Measurements from ENCODE around the gene DGKB.

Gene DGKB

DNA sequence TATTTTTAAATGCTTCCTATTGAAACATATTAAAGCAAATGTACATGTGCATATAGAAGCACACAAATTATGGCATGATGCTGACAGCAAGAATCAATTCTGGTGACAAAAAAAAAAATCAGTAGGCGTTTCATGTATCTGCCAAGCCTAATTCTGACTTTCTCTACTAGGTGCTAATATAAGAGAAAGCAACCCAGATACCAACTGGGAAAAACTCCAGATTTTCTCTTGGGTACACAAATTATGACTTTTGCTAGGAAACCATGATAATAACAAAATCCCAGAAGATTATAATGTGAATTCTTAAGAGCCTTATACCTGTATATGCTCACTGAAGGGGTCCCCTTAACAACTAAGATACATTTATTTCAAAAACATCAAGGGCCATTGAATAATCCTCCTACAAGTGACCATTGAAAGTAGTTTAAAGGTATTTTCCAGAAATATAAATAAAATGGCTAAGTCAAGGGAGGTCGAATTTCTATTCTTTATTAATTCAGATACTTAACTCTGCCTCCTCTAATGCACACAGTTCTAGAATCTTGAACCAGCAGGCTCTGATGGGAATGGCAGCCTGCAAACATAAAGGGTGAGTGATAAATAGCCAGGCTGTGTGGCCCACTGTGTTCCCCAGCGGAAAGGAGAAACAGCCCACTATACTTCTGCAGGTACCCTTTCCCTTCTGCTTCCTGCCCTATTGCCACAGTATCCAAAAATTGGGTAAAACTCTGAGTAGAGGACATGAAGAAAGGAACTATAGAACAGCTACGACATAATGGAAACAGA is 84.5 kb downstream of the DGKB start:
- no peak for DNase-seq

DNA sequence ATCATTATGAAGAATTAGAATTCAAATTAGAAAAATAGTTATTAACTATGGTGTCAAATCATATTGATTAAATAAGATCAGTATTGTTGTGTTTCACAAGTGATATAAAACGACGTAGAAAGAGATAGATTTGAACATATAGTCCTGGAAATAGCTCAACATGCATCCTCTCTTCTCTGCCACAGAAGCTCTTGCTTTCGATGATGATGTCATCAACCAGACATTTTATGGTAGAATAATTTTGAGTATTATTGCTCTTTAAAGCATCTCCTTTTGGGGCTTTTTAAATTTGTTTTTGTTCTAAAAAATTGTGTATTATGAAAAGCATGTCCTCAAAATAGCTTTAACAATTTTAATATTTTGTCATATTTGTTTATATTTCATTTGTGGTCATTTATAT is 95.0 kb downstream of the DGKB start:
- DNase-seq, result no peak

DNA sequence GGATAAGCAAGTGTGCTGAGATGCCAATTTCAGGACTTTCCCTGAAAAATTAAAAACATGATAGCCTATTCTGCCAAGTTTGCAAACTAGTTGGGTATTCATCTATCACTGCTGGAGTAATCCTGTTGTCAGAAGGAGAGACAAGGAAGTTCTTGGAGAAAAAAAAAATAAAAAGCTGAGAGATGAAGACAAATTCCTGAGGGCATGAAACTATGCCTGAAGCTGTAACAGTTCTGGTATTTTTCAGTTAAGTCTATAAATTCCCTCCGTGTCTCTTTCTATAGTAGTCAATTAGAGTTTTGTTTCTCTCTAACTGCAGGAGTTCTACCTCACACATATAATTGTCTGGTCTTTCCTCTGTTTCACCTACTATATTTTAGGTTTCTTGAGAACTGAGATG is 95.7 kb downstream of the DGKB start:
- no peak for DNase-seq

DNA sequence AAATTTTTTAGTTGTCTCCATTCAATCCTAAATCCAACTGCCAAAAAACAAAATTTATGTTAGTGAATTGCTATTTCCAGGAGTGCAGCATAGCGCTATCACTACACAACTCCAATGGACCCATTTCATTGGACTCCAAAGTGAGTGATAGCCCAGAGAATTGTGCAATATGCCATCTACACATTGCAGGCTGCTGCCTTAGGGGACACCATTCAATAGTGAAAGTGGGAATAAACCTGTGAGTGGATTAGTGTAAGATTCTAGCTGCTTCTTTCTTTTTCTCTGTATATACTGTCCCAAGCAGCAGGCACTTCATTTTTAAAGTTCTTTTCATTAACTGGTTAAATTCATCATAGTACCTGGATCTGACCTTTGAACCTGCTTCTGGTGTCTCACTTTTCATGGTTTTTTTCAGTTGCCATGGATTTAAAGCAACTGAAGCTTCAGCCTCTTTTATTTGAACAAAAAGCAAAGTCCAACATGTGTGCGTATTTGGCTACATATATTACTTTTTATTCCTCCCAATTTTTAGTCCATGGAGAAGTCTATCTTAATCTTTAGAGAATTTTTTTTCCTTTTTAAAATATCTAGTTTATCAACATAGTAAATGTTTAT is 97.3 kb downstream of the DGKB start:
- no peak for DNase-seq

DNA sequence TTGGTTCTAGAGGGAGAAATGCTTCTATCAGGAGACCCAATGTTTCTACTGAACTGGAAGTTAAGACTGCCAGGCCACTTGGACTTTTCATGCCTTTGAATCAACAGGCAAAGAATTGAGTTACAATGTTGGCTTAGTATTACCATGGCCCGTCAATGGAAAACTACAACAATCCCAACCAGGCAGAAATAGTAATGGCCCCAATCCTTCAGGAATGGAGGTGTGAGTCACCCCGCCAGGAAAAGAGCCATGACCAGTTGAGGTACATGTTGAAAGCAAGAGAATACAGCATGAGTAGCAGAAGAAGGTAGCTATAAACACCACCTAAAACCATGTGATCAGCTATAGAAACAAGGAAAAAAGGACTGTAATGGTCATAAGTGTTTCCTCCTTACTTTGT is 101.9 kb downstream of the DGKB start:
- DNase-seq, result no peak

DNA sequence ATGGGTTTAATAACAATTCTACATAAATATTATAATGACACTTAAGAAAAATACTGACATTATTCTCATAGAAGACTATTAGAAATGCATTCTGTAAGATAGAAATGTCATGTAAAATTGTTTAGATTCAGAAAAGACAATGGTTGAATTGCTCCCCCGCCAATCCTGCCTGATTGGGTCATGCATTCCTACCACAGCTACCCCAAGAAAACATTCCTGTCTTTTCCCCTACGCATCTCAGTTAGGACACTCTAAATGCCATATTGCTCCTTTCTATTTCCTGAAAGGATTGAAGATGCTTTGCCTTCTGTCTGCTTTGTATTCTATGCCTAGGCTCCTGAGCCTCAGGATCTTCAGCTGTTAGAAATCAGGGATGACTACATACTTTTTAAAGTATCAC is 109.4 kb downstream of the DGKB start:
- no peak for DNase-seq

DNA sequence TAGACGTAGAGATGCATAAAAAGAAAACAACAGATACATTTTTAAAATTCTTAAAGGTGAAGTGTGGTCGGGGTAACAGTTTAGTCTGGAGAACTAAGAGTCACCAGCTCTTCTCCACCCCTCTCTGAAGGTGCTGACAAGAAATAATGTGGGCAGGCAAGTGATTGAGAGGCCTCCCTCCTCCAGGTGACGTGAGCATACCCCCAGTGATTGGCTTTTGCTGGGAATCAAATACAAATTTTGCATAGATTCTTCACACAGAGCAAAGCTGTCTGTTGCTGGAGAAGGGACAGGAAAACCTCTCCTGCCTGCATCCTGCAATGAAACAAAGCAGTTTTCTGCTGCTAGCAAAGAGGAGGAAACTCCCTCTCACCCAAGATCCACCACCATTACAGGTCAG is 115.0 kb downstream of the DGKB start:
- DNase-seq, result no peak

DNA sequence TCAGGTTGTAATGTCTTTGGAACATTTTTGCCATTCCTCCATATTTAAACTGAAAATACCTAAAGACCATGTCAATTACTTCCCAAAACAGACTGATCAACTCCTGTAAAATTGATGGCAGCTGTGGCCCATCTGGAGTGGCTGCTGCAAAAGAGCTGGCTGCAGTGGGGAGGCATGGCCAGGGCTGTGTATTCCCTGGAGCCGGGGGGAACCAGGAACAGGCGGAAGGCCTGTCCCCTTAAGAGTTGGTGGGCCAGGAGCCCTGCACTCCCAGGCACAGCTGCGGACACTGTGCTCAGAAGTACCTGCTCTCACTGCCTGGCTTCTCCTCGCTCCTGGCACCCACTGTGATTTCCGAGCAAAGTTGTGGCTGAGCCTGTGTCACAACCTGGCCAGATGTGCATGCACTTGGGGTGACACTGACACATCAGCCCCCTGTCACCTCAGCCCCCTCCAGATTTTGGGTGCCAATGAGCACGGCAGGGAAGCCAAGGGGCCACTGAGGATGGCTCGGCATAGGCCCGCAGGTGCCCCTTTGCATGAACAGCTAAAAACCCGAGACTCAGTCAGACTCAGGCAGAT is 116.1 kb downstream of the DGKB start:
- no peak for DNase-seq

DNA sequence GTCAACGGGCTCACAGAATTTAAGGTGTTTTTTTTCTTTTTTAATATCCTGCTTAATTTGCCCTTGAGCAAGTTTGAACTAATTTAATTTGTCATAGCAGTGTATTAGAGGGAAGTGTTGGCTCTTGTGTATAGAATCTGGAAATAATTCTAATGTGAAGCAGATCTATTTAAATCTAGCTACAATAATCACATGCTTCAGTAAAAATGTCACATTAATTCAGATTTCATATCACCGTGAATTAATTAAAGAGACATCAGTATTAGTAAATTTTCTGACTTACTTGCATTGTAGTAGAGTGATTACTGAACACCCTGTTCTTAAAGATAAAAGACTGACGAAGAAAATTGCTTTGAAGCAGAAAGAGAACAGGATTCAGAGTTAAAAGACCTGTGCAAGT is 124.7 kb downstream of the DGKB start:
- DNase-seq, result no peak

DNA sequence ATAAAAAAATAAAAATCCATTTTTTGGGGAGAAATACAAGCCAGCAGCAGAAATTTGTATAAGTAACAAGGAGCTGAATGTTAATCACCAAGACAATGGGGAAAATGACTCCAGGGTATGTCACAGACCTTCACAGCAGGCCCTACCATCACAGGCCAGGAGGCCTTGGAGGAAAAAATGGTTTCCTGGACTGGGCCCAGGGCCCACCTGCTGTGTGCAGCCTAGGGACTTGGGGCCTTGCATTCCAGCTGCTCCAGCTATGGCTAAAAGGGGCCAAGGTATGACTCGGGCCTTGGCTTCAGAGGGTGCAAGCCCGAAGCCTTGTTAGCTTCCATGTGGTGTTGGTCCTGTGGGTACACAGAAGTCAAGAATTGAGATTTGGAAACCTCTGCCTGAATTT is 126.3 kb downstream of the DGKB start:
- DNase-seq, result no peak

DNA sequence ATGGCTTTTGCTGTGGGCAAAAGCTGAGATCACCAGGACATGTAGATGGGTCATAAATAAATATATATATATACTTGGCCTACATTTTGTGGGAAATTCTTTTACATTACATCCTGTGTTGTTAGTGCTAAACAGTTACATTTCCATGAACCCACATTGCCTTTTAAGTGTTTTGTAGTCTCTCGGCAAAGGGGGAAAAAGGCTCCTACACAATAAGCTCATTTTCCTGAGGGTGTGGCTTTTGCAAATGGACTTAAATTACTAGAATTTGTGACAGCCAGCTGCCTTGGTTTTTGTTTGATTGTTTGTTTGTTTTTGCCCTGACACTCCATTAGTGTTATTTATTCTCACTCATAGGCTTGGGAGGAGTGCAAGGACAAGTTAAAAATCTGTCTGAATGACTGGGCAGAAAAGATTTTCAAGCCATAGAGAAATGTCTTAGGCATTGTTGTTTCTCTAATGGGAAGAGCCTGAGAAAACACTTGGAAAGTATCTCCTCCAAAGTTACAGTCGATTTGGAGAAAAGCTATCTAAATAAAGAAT is 128.8 kb downstream of the DGKB start:
- no peak for DNase-seq

DNA sequence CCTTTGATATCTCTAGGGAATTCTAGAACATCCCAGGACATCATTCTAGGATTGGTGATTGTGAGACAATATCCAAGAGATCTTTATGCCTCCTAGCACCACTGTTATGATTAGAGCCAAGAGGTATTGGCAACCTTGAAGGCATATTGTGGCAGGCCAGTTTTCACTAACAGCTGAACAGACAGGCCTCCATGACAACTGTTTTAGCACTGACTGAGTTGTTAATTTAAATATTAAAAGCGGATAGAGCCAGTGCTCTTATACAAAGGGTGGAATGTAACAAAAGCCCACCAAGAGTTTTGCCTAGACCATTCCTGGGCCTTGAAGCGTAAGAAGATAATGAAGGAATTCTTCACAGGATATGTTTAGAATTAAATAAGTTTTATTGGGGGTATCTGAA is 131.9 kb downstream of the DGKB start:
- DNase-seq, result no peak

DNA sequence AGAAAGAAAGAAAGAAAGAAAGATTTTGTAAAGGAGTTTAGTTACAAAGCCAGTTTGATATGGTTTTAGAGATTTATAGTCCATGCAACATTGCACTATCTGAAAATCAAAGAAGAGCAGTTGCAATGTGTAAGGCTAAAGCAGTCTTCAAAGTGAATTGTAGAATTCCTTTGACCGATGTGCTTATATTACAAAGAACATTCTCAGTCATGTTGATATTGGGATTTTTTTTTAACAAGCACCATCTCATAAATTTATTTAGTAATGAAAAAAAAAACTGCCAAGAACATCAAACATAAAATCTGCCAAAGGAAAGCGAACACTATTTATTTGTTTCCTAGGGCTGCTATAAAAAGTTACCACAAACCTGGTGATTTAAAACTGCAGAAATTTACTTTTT is 133.3 kb downstream of the DGKB start:
- no peak for DNase-seq

DNA sequence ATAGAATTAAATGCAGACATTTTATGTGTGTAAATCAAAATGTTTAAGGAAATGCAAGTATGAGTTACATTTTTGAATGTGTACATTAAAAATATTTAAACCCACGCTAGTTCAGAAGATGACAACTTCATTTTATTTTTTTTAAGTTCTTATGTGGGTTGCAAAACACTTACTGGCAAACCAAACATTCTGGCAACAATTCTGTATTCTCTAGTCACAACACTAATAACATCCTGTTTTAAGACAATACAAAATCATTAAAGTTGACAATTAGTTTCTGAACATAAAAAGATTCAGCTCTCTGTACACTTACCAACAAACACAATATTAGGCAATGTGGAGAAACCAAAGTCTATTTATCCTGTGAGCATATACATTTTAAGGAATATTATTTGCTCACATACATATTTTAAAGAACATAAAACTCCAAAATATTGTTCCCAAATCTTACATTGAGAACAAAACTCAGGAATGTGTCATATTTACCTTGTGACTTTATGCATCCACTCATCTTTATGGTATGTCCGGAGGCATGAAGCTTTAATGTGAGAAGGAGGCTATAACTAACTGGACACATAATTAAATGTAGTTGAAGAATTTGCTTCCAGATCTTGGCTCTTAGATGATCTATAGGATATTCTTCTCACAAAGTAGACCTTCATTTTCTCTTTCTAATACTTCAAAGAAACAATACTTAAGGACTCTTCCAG is 134.7 kb downstream of the DGKB start:
- no peak for DNase-seq

DNA sequence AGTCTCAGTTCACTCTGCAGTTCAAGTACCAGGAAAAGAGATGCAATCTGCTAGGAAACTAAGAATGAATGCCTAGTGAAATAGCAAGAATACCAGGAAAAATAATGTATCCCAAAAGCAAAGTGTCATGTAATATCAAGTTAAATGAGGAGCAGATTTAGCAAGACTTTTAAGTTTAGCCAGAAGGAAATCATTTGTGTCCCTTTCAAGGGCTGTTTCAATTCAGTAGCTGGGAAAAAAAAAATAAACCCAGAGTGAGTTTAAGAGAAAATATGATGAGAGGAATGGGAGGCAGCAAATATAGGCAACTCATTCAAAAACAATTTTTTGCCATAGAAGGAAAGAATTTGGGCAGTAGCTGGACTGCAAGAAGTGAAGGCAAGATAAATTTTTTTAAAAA is 135.8 kb downstream of the DGKB start:
- DNase-seq, result no peak

DNA sequence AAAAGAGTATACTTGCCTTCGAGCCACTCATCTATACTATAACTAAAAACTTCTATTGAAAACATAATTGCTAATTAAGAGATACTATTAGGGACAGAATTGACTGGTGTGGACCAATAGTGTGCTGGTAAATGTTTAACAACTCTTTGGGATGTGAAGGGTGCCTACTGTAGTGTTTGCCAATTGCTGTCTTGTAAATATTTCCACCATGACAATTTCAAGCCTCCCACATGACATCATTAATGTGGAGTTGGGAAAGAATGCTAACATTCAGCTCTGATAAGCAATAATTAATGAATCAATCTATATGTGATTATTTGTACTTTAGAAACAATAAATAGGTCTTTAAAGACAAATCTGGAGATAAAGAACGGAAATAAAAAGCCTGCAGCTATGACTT is 136.8 kb downstream of the DGKB start:
- no peak for DNase-seq

DNA sequence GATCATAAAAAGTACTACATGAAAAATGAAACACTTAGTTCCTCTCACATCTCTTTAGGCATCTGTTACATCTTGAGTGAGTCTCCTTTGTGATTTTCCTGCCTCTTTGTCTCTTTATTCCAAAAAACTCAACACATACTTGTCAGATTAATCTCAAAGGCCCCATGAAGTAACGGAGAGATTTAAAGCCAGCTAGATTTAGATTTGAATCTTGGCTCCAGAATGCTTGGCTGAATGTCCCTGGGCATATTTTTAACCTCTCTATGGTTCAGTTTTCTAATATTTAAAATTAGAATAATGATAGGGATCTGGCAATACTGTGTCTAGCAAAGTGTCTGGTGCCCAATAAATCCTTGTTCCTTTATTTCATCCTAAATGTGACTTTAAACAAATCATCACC is 140.0 kb downstream of the DGKB start:
- no peak for DNase-seq

DNA sequence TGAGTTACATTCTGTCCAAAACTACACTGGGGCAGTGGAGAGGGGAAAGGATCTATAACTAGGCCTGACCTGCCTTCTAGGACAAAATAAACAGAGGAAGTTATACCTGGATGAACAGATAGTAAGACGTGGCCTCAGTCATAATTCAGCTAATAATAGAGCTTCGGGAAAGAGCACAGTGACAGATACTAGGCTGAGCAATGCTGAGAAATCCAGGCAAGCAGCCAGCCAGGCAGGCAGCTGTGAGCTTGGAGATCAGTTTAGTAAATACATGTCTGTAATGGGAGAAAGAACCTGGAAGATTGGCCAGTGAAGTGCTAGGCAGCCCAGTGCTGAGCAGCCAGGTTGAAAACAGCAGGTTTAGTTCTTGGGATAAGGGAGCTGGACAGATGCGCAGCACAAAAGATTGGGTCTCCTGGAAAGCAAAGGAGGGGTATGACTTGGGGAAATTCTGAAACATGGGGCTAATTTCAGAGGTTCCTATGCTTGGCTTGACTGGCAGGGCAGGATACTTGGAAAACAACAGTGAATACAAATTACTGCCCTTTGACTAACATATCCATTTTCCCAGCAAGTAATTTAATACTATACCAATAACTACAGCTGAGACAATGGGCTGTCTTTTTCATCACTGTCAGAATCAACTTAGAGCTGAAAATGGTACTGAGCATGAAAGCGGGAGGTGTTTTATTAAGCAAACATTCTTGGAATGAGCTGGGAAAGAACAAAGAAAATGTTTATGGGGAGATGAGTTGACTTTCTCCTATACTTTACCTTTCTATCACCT is 140.8 kb downstream of the DGKB start:
- DNase-seq, result no peak

DNA sequence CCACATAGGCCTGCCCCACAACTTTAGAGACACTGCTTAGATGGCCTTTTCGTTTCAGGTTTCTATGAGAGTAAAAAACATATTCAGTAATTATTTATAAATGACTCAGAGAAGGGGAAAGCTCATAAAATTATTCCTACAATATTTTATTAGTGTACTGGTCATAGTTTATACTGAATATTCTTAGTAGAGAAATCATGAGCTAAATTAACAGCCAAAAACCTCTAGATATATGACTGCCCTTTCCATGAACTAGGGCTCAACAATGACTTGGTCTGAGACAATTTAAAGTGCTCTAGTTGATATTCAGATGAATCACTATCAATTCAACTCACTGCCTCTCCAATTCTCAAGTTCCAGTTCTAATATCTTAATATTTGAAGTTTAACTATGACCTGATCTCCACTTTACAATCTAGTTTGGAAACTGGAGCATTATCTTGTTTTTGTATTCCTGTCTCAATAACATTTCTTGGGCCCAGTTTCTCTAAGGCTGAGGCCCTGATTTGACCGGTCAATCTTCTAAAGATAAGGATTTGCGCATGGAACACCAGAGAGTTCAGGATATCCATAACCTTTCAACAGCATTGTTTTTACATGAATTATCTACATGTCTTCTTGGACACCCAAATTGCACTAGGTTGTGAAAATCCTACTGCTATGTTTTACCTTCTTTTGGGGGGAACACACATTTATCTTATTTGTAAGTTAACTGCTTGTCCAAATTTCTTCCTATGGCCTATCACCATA is 141.6 kb downstream of the DGKB start:
- DNase-seq, result no peak

DNA sequence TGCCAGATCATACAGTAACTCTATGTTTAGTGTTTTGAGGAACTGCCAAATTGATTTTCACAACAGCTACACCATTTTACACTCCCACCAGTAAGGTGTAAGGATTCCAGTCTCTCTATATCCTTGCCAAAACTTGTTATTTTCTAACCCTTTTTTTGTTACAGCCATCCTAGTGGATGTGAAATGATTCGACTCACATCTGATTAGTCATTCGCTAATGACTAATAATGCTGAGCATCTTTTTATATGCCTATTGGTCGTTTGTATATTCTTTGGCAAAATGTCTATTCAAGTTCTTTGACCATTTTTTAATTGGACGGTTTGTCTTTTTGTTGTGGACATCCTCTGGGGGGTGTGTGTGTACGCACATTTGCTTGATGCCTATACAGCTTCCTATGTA is 142.8 kb downstream of the DGKB start:
- DNase-seq, result no peak

DNA sequence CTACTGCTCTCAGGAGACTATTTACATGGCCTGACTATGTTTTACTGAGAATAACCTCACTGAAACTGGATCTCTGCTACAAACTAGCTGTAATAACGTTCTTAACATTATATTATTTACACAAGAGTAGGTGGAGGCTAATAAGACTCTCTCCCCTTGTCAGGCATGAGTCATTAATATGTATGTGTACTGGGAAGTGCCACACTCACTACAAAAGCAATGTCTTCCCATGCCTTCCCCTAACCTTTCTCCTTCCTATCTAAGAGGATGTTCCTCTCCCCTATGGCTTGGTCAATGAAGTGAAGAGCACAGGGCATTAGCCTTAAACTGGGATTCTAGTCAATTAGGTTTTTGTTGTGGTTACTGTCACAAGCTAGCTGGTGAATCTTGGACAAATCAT is 147.9 kb downstream of the DGKB start:
- no peak for DNase-seq

DNA sequence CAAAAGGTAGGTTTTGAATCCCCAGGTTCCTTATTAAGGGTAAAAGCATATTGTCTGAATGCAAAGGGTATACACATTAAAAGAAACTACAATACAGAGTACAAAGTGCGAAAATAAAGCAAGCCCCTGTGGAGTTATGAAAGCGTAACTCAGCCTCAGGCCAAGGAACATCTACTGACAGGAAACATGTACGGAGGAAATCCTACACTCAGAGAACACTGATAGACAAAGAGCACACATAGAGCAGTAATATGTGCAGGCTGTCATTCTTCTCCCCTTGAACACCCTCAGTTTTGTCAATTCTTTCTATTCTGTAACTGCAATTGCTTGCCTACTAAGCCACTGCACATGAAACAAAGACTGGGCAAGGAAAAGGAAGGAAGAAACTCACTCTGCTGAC is 150.2 kb downstream of the DGKB start:
- DNase-seq, result no peak

All from inflammatory macrophage treated with lipopolysaccharide for 1 hour (primary cell).